NB4 (cell line): ENCODE results near the gene ATAD1.
A peak's percentile ranks its signal among the peaks of the same experiment; 100 is the strongest.

Experiments used
- DNase-seq: peaks from one replicate; pipeline ENCODE4 v3.0.0; 2010; ENCODE audit warnings: low read depth
- H3K4me3 ChIP-seq: one replicate; pipeline ENCODE4 v1.5.1; 2011; ENCODE audit warnings: mild to moderate bottlenecking, low read depth, low read length, moderate library complexity
- MYC ChIP-seq: IDR thresholded peaks from 2 replicates; pipeline ENCODE4 v1.6.1; 2011; ENCODE audit warnings: low read depth, low read length
- POLR2A ChIP-seq: IDR thresholded peaks from 2 replicates; pipeline ENCODE4 v1.6.1; 2011; ENCODE audit warnings: mild to moderate bottlenecking; ENCODE audit not compliant: insufficient read length; ENCODE audit errors: extremely low read depth
- TF ChIP-seq, protein P1 (sequence below): IDR thresholded peaks from one replicate; pipeline ENCODE4 v1.5.1; 2012; ENCODE audit warnings: low read depth, low read length
- TF ChIP-seq, protein P2 (sequence below): IDR thresholded peaks from 2 replicates; pipeline ENCODE4 v1.6.1; 2011; ENCODE audit warnings: low read depth, low read length

The ATAD1 gene

DNA sequence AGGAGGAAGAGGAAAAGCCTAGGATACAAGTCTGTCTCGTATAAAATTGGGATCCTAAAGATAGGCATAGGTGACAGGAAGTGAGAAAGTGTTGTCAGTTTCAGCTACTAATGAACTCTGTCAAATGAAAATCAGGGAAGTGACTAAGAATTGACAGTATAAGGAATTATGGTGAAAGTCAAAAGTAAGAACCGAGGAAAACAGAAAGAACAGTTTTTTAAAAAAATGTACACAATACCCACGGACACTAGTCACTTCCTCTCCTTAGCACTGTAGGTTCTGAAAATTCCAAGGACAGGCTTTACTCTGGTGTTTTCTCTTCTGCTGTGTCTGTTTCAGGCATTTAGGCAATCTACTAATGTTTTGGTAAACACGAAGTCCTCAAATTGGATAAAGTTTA is 42.3 kb downstream of the ATAD1 start:
- H3K4me3 ChIP-seq: no peak overlapping the region
- DNase-seq: no peak

DNA sequence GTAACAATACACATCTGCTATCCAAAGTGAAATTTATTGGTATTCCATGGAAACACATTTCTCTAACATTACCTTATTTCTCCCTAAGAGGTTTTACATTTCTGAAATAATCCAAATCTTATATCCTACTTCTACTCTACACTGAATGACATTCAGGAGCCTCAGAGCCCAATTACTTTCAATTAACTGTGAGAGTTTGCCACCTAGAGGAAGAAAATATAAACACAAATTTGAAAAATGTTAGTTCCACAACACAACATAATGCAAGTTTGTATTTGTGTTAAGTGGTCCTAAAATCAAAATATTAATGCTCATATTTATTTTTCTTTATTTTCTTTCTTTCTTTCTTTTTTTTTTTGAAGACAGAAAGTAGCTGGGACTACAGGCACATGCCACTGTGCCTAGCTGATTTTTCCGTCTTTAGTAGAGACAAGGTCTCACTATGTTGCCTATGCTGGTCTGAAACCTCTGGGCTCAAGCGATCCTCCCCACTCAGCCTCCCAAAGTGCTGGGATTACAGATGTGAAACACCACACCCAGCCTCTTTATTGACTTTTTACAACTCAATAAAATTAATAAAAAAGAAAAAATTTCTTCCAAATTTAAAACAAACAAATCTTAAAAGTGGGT is 46.0 kb downstream of the ATAD1 start:
- TF ChIP-seq, protein P1, sequence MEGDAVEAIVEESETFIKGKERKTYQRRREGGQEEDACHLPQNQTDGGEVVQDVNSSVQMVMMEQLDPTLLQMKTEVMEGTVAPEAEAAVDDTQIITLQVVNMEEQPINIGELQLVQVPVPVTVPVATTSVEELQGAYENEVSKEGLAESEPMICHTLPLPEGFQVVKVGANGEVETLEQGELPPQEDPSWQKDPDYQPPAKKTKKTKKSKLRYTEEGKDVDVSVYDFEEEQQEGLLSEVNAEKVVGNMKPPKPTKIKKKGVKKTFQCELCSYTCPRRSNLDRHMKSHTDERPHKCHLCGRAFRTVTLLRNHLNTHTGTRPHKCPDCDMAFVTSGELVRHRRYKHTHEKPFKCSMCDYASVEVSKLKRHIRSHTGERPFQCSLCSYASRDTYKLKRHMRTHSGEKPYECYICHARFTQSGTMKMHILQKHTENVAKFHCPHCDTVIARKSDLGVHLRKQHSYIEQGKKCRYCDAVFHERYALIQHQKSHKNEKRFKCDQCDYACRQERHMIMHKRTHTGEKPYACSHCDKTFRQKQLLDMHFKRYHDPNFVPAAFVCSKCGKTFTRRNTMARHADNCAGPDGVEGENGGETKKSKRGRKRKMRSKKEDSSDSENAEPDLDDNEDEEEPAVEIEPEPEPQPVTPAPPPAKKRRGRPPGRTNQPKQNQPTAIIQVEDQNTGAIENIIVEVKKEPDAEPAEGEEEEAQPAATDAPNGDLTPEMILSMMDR: peak; percentile 31
- TF ChIP-seq POLR2A: no peak
- peak; percentile 58 for DNase-seq
- H3K4me3 ChIP-seq: no peak overlapping the region

More for the DNA sequence above, 42.3 kb downstream of the ATAD1 start:
- TF ChIP-seq, protein P1: no peak

DNA sequence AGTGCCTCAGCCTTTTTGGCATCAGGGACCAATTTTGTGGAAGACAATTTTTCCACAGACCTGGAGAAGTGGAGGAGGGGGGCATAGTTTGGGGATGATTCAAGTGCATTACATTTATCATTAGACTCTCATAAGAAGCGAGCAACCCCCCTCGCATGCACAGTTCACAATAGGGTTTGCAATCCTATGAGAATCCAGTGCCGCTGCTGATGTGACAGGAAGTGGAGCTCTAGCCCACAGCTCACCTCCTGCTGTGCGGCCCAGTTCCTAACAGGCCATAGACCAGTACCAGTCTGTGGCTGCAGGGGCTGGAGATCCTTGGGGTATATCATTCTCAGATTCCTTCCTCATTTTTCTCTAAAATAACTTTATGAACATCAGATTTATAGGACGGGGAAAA is 50.8 kb downstream of the ATAD1 start:
- peak; percentile 94 for DNase-seq
- TF ChIP-seq, protein P1: no peak
- TF ChIP-seq MYC: no peak
- TF ChIP-seq, protein P2, sequence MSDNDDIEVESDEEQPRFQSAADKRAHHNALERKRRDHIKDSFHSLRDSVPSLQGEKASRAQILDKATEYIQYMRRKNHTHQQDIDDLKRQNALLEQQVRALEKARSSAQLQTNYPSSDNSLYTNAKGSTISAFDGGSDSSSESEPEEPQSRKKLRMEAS: no peak
- no peak for TF ChIP-seq POLR2A
- no peak overlapping the region for H3K4me3 ChIP-seq

DNA sequence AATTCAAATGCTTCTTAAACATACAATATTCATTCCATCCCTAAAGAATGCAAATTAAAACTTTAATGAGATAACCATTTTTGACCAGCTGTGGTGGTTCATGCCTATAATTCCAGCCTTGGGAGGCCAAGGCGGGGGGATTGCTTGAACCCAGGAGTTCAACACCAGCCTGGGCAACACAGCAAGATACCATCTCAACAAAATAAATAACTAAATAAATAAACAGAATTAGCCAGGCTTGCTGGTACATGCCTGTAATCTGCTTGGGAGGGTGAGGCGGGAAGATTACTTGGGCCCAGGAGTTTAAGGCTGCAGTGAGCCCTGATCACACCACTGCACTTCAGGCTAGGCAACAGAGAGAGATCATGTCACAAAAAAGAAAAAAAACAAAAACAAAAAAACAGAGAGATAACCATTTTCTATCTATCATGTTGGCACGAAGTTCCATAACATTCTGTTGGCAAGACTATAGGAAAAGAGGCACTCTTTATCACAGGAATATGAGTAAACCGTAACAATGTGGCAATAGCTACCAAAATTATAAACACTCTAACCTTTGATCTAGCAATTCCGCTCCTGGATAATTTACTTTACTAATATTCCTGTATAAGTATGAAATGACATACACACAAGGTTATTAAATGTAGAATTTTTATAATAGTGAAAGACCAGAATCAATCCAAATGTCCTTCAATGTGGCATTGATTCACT is 52.2 kb downstream of the ATAD1 start:
- no peak overlapping the region for H3K4me3 ChIP-seq
- TF ChIP-seq, protein P2: no peak
- TF ChIP-seq POLR2A (no peak), MYC (no peak)
- TF ChIP-seq, protein P1: no peak
- no peak for DNase-seq

DNA sequence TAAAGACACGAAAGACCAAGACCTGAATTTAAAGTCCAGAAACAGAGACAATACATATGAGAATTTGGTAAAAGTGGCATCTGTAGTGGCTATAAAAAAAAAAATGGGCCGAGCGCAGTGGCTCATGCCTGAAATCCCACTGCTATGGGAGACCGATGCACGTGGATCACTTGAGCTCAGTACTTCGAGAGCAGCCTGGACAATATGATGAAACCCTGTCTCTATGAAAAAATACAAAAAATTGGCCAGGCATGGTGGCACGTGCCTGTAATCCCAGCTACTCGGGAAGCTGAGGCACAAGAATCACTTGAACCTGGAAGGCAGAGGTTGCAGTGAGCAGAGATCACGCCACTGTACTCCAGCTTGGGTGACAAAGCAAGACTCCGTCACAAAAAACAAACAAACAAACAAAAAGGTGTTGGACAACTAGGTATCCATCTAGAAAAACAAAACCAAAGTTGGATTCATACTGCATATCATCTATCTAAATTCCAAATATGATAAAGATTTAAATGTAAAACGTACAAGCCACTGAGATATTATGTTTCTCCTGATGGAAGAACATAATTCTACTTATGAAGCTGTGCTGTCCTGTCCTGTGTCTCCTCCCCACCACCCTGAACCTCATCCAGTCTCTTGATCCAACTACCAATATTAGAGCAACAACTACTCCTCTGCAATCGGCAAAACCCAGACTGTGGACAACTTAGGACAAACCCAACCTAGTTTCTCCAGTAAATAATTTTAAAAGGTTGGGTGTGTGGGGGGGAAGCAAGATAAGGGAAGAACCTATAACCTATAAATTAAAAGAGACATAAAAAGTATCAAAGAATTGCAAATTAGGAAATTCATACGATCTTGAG is 53.7 kb downstream of the ATAD1 start:
- no peak for DNase-seq
- H3K4me3 ChIP-seq: no peak overlapping the region
- TF ChIP-seq MYC: no peak
- TF ChIP-seq POLR2A: no peak

DNA sequence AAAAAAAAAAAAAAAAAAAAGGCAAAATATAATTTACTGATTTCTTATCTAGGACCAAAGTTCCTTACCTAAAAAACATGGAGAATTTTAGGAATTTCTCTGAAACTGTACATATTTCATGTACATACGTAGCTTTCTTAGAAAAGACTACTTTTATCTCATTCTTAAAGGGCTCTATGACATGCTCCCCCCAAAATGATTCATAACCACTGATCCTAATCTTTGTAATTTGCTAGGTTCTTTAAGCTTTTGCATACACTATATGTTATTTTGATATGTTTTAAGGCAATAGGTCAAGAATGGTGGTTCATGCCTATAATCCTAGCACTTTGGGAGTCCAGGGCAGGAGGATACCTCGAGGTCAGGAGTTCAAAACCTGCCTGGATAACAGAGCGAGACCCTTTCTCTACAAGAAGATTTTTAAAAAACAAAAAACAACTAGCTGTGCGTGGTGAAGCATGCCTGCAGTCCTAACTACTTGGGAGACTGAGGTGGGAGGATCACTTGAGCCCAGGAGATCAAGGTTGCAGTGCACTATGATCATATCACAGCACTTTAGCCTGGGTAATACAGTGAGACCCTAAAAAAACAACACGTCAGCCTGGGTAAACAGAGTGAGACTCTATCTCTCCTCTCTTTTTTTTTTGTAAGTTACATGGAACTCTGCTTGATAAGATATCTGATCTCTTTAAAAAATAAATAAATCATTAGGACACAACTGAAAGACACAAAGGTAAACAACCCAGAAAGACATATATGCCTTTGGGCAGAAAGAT is 54.8 kb downstream of the ATAD1 start:
- DNase-seq: no peak
- TF ChIP-seq, protein P2: no peak
- no peak for TF ChIP-seq MYC
- TF ChIP-seq, protein P1: no peak
- TF ChIP-seq POLR2A: no peak
- no peak overlapping the region for H3K4me3 ChIP-seq
